Spleen (tissue), 11 donors: ENCODE measurements around the gene NRG3. TPM values are rescaled to one million over a fixed set of nuclear protein-coding genes. Genes with fewer than 3 reads are reported as not detected.

Source experiments
- DNase-seq: peaks from one replicate; pipeline ENCODE4 v3.0.0-alpha.2; 2020
- H3K27ac ChIP-seq, 8 donors: fragments of 200-600 bp; sonication (generic) in 7 of 8; 1 replicate in 4 of 8; 2 replicates in 4 of 8; pipeline versions ENCODE4 v1.5.0 to v1.8.0; 2016 to 2021; ENCODE audit warnings: inconsistent platforms in 4 of 8, mild to moderate bottlenecking in 4 of 8, moderate library complexity in 1 of 8
- H3K27me3 ChIP-seq, 7 donors: fragments of 200-600 bp; sonication (generic) in 6 of 7; replicated peaks in 1 of 7; 1 replicate in 4 of 7; 2 replicates in 3 of 7; pipeline versions ENCODE4 v1.5.0 to v1.8.0; 2016 to 2021; ENCODE audit warnings: inconsistent platforms in 3 of 7, mild to moderate bottlenecking in 1 of 7
- H3K36me3 ChIP-seq, 6 donors: fragments of 200-600 bp; sonication (generic) in 5 of 6; 1 replicate in 4 of 6; 2 replicates in 2 of 6; pipeline versions ENCODE4 v1.5.0 to v1.8.0; 2016 to 2021; ENCODE audit warnings: inconsistent platforms in 2 of 6
- H3K4me1 ChIP-seq, 6 donors: fragments of 200-600 bp; sonication (generic) in 5 of 6; 1 replicate in 3 of 6; 2 replicates in 3 of 6; pipeline versions ENCODE4 v1.5.0 to v1.8.0; 2016 to 2021; ENCODE audit warnings: inconsistent platforms in 3 of 6
- H3K4me3 ChIP-seq, 8 donors: fragments of 200-600 bp; sonication (generic) in 7 of 8; 1 replicate in 4 of 8; 2 replicates in 4 of 8; pipeline versions ENCODE4 v1.5.0 to v1.8.0; 2016 to 2021; ENCODE audit warnings: inconsistent platforms in 4 of 8, mild to moderate bottlenecking in 4 of 8, moderate library complexity in 2 of 8
- H3K9me3 ChIP-seq, 8 donors: fragments of 200-600 bp; sonication (generic) in 7 of 8; 1 replicate in 4 of 8; 2 replicates in 4 of 8; pipeline versions ENCODE4 v1.5.0 to v1.8.0; 2016 to 2021; ENCODE audit warnings: inconsistent platforms in 4 of 8
- POLR2A ChIP-seq, 3 donors: fragments of 450-650 bp; IDR thresholded peaks; one replicate each; pipeline ENCODE4 v1.5.1; 2017; ENCODE audit warnings: antibody characterized with exemption in 3 of 3, mild to moderate bottlenecking in 1 of 3
- POLR2AphosphoS5 ChIP-seq, 3 donors: sonication (generic); formaldehyde crosslinking; IDR thresholded peaks; one replicate each; pipeline ENCODE4 v1.5.1; 2017; ENCODE audit warnings: antibody characterized with exemption in 3 of 3
- WGBS, 5 donors: extraction: QIAGEN DNeasy Blood & Tissue Kit in 3 of 5; methylation state at CpG; one replicate each; pipeline versions ENCODE4 v1.1.5 to v1.1.7; 2013 to 2018; 5-methylcytosine and 5-hydroxymethylcytosine counted together
- intact Hi-C: fragments of 100-400 bp; cut with DNase I; formaldehyde crosslinking; loops from one replicate; pipeline ENCODE4 v1.15.0; 2023; ENCODE audit warnings: low total_unique reads
- polyA plus RNA-seq, 3 donors: library from polyadenylated mRNA; stranded (reverse); fragments of 200-250 nt; gene quantifications; one replicate each; pipeline ENCODE4 v1.2.1, GENCODE V29; 2013
- total RNA-seq, 7 donors: library from RNA; depleted of rRNA in 3 of 7; stranded (reverse); fragments of >200 nt in 3 of 7; fragmentation: NEBNext Ultra II Directional in 4 of 7; extraction: Animal tissue kit (Norgen Biotek cat#: 25700) in 4 of 7; gene quantifications; one replicate each; pipeline versions ENCODE4 v1.1.0 to v1.2.1, GENCODE V29; 2016 to 2021
- TF ChIP-seq, protein P1 (sequence below), 11 experiments: fragments of 200-600 bp in 7 of 11; fragments of 450-650 bp in 4 of 11; sonication (generic) in 4 of 11; IDR thresholded peaks in 8 of 11; conservative IDR thresholded peaks in 3 of 11; 1 replicate in 7 of 11; 2 replicates in 4 of 11; pipeline versions ENCODE4 v1.4.0 to v1.8.0; 2016 to 2021; ENCODE audit warnings: antibody characterized with exemption in 11 of 11, inconsistent platforms in 4 of 11, mild to moderate bottlenecking in 1 of 11
- donor health status: healthy with polysubstance abuse.
- donor health status: DM: no; HTN: no; CAD: no; lungs with moderate emphysema.
- donor health status: DM: no; HTN: no; CAD: no.
- donor health status: Bipolar disorder and iron deficiency.
- donor health status: healthy.
- donor health status: DM: no; HTN: no; CAD: no.
- donor health status: DM: yes; HTN: yes; CAD: no.

The NRG3 gene
- total and polyA plus RNA-seq, 10 donors = 0.10 to 0.22 (median 0.21) TPM; not detected in 7

DNA sequence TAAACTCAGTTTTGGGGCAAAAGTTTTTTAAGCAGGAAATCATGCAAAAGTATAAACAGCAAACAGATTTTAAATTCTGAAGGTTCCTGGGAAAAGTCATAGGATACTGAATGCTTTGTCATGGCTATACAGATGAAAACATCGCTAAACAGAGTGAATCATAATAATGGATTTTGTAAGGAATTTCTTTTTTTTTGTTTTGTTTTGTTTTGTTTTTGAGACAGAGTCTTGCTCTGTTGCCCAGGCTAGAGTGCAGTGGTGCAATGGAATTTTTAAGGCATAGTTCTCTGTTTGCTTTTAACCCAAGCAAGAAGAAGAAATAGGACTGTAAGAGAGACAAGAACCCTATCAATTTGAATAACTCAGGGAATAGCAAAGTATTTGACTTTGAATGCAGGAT, 285.3 kb downstream of the NRG3 start:
- intact Hi-C loops = no loop called here
- no peaks in the 10 kb centered on the region for H3K27me3 ChIP-seq
- H3K4me1 ChIP-seq = no peaks in the 10 kb centered on the region
- TF ChIP-seq, protein P1, sequence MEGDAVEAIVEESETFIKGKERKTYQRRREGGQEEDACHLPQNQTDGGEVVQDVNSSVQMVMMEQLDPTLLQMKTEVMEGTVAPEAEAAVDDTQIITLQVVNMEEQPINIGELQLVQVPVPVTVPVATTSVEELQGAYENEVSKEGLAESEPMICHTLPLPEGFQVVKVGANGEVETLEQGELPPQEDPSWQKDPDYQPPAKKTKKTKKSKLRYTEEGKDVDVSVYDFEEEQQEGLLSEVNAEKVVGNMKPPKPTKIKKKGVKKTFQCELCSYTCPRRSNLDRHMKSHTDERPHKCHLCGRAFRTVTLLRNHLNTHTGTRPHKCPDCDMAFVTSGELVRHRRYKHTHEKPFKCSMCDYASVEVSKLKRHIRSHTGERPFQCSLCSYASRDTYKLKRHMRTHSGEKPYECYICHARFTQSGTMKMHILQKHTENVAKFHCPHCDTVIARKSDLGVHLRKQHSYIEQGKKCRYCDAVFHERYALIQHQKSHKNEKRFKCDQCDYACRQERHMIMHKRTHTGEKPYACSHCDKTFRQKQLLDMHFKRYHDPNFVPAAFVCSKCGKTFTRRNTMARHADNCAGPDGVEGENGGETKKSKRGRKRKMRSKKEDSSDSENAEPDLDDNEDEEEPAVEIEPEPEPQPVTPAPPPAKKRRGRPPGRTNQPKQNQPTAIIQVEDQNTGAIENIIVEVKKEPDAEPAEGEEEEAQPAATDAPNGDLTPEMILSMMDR (IDR thresholded peaks at IDR 0.05 in 8 of 11, conservative IDR thresholded peaks at IDR 0.05 in 3 of 11) = no peak
- TF ChIP-seq POLR2AphosphoS5 (IDR thresholded peaks at IDR 0.05) (no peak), POLR2A (IDR thresholded peaks at IDR 0.05) (no peak)
- 83 to 98% (median 96%) methylated on average over 1 of the region's 1 CpG for WGBS, 5 donors
- no peak overlapping the region for H3K27ac ChIP-seq
- peaks cover 0 to 2% (median 0%) of the 10 kb centered on the region in 8 donors for H3K9me3 ChIP-seq
- no peaks in the 10 kb centered on the region for H3K36me3 ChIP-seq
- no peak for DNase-seq
- no peak overlapping the region for H3K4me3 ChIP-seq

DNA sequence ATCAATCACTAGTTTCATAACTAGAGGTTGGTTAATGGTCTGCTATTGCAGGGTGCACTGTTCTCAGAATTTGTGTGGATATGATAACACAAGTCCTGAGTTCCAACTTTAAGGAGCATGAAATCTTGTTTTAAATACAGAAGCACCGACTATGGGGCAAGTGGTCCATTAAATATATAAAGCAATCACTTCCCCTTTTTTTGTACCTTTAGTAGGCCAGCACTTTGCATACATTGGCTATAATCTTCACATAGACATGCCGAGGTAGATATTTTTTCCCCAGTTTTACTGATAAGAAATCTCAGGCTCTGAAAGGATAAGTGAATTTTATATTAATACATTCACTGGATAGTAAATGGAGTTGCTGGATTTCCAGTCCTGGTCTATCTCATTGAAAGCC, 286.3 kb downstream of the NRG3 start:
- intact Hi-C loops = no loop called here
- TF ChIP-seq POLR2AphosphoS5 (IDR thresholded peaks at IDR 0.05) = no peak

DNA sequence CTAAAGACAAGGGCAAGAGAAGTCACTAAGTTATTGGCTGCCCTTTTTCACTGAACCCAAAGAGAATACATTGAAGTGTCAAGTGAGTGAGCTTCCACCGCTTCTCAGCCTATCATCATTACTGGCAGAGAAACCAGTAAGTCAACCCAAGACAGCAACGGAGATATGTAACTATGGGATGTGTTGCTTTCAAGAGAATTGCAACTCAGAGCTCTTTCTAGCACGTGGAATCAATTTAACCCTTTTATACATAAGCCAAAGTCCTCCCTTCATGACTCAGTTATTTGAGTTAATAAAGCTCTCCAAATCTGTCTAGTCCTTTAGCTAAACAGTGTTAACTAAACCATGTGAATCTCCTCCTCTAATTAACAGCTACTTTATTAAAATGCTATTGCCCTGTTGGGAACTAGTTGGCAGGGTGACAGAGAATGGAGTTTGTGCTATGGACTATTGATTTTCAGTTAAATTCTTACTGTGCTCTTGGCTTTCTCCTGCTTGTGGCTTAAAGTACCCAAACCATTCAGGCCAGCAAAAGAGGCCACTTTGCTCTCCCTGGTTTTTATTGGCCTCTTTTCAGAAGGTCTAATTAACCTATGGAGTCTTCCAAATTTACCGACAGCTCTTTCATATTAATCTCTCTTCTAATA, 287.7 kb downstream of the NRG3 start:
- Histone ChIP-seq H3K9me3 (peaks cover 0 to 7% (median 0%) of the 10 kb centered on the region in 8 donors), H3K27me3 (no peaks in the 10 kb centered on the region), H3K4me3 (no peak overlapping the region), H3K4me1 (no peaks in the 10 kb centered on the region), H3K36me3 (no peaks in the 10 kb centered on the region), H3K27ac (no peak overlapping the region)
- WGBS, 5 donors = 64 to 84% (median 68%) methylated on average over 4 of the region's 4 CpGs
- TF ChIP-seq POLR2AphosphoS5 (IDR thresholded peaks at IDR 0.05) (no peak), POLR2A (IDR thresholded peaks at IDR 0.05) (no peak)
- TF ChIP-seq, protein P1 (IDR thresholded peaks at IDR 0.05 in 8 of 11, conservative IDR thresholded peaks at IDR 0.05 in 3 of 11) = no peak
- intact Hi-C loops = no loop called here
- DNase-seq = no peak

More for the DNA sequence above, 286.3 kb downstream of the NRG3 start:
- H3K4me1 ChIP-seq = no peaks in the 10 kb centered on the region
- H3K27me3 ChIP-seq = no peaks in the 10 kb centered on the region
- WGBS, 5 donors = 65 to 87% (median 77%) methylated on average over 2 of the region's 2 CpGs
- DNase-seq = no peak
- H3K9me3 ChIP-seq = no peaks in the 10 kb centered on the region
- H3K27ac ChIP-seq = no peak overlapping the region
- no peak overlapping the region for H3K4me3 ChIP-seq
- no peaks in the 10 kb centered on the region for H3K36me3 ChIP-seq

DNA sequence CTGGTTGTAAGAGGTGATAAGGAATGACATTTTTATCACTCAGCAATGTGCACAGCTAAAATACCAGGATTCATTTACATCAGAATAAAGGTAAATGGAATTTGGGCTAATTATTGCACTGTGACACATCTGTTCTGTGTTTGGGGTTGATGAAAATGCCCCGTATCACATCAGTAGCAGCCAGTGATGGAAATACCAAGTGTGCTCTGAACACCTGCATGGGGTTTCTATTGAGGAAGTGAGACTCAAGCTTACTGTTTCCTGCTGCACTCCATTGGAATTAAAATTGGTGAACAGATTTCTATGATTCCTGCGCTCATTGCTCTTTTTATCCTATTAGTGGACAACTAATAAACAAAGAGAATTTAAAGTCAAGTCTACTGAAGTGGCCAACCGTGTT, 296.9 kb downstream of the NRG3 start:
- Histone ChIP-seq H3K4me3 (no peak overlapping the region), H3K9me3 (peaks cover 0 to 13% (median 0%) of the 10 kb centered on the region in 8 donors), H3K4me1 (no peaks in the 10 kb centered on the region), H3K27me3 (no peaks in the 10 kb centered on the region), H3K36me3 (no peaks in the 10 kb centered on the region), H3K27ac (no peak overlapping the region)
- no peak for DNase-seq
- intact Hi-C loops = no loop called here
- 72 to 85% (median 82%) methylated on average over 3 of the region's 3 CpGs for WGBS, 5 donors
- no peak for TF ChIP-seq POLR2A (IDR thresholded peaks at IDR 0.05)
- no peak for TF ChIP-seq POLR2AphosphoS5 (IDR thresholded peaks at IDR 0.05)
- TF ChIP-seq, protein P1 (IDR thresholded peaks at IDR 0.05 in 8 of 11, conservative IDR thresholded peaks at IDR 0.05 in 3 of 11) = no peak
